H9 (cell line): ENCODE results near the gene GPAT2. TPM values are rescaled to one million over a fixed set of nuclear protein-coding genes. Genes with fewer than 3 reads are reported as not detected.
"Not testable (repeated sequence)": the region's sequence is repeated elsewhere in the genome, so short reads cannot be mapped to it uniquely, and the experiment has no call there.

ENCODE experiments used
- DNase-seq: peaks from one replicate; pipeline ENCODE4 v3.0.0-alpha.2; 2017
- H2AFZ ChIP-seq: one replicate; pipeline ENCODE4 v1.6.1; 2013; ENCODE audit warnings: mild to moderate bottlenecking, low read length, control low read depth, moderate library complexity
- H2AK5ac ChIP-seq: 2 replicates; pipeline ENCODE4 v1.6.1; 2013; ENCODE audit warnings: low read length, control low read depth, mixed read lengths; ENCODE audit not compliant: insufficient read length
- H2BK120ac ChIP-seq: one replicate; pipeline ENCODE4 v1.6.1; 2013; ENCODE audit warnings: low read depth, mild to moderate bottlenecking, low read length, control low read depth, inconsistent platforms; ENCODE audit not compliant: poor library complexity, severe bottlenecking
- H2BK12ac ChIP-seq: 2 replicates; pipeline ENCODE4 v1.6.1; 2013; ENCODE audit warnings: low read length, control low read depth, mixed read lengths, low read depth; ENCODE audit not compliant: insufficient read length
- H2BK15ac ChIP-seq: 2 replicates; pipeline ENCODE4 v1.6.1; 2013; ENCODE audit warnings: low read depth, low read length, control low read depth
- H2BK20ac ChIP-seq: one replicate; pipeline ENCODE4 v1.6.1; 2013; ENCODE audit warnings: low read depth, mild to moderate bottlenecking, low read length, control low read depth, inconsistent platforms; ENCODE audit not compliant: poor library complexity, severe bottlenecking
- H2BK5ac ChIP-seq: 2 replicates; pipeline ENCODE4 v1.6.1; 2013; ENCODE audit warnings: low read length, control low read depth, mixed read lengths; ENCODE audit not compliant: insufficient read length
- H3K14ac ChIP-seq: 2 replicates; pipeline ENCODE4 v1.6.1; 2013; ENCODE audit warnings: low read length, control low read depth; ENCODE audit not compliant: insufficient read depth
- H3K18ac ChIP-seq: 2 replicates; pipeline ENCODE4 v1.6.1; 2013; ENCODE audit warnings: low read depth, mild to moderate bottlenecking, mixed read lengths, low read length, control low read depth; ENCODE audit not compliant: insufficient read length
- H3K23ac ChIP-seq: 2 replicates; pipeline ENCODE4 v1.6.1; 2013; ENCODE audit warnings: low read length, control low read depth, mixed read lengths, low read depth; ENCODE audit not compliant: insufficient read length
- H3K23me2 ChIP-seq: 2 replicates; pipeline ENCODE4 v1.6.1; 2013; ENCODE audit warnings: low read depth, mild to moderate bottlenecking, mixed read lengths, low read length, control low read depth; ENCODE audit not compliant: insufficient read length, poor library complexity, severe bottlenecking
- H3K27ac ChIP-seq: 2 replicates; pipeline ENCODE4 v1.5.1; 2013; ENCODE audit warnings: low read length, control low read depth, mixed read lengths, low read depth; ENCODE audit not compliant: insufficient read length
- H3K27me3 ChIP-seq: 2 replicates; pipeline ENCODE4 v1.6.1; 2013; ENCODE audit warnings: low read length, control low read depth, inconsistent platforms; ENCODE audit not compliant: insufficient read depth
- H3K4ac ChIP-seq: 2 replicates; pipeline ENCODE4 v1.6.1; 2013; ENCODE audit warnings: low read depth, mild to moderate bottlenecking, control low read depth, inconsistent platforms, low read length, moderate library complexity
- H3K4me1 ChIP-seq: 2 replicates; pipeline ENCODE4 v1.6.1; 2013; ENCODE audit warnings: low read length, control low read depth, inconsistent platforms; ENCODE audit not compliant: insufficient read depth
- H3K4me2 ChIP-seq: 2 replicates; pipeline ENCODE4 v1.6.1; 2013; ENCODE audit warnings: low read length, control low read depth, mixed read lengths; ENCODE audit not compliant: insufficient read length, insufficient read depth
- H3K56ac ChIP-seq: 2 replicates; pipeline ENCODE4 v1.6.1; 2013; ENCODE audit warnings: low read depth, mild to moderate bottlenecking, mixed read lengths, low read length, control low read depth; ENCODE audit not compliant: insufficient read length
- H3K79me1 ChIP-seq: 2 replicates; pipeline ENCODE4 v1.6.1; 2013; ENCODE audit warnings: low read depth, mild to moderate bottlenecking, moderate library complexity, low read length, control low read depth, inconsistent platforms; ENCODE audit not compliant: insufficient read depth, poor library complexity, severe bottlenecking
- H3K79me2 ChIP-seq: 2 replicates; pipeline ENCODE4 v1.6.1; 2013; ENCODE audit warnings: low read length, control low read depth, inconsistent platforms; ENCODE audit not compliant: insufficient read depth
- H3K9ac ChIP-seq: 2 replicates; pipeline ENCODE4 v1.6.1; 2013; ENCODE audit warnings: low read length, control low read depth, mixed read lengths; ENCODE audit not compliant: insufficient read length; ENCODE audit errors: extremely low read depth
- H3K9me3 ChIP-seq: one replicate; pipeline ENCODE4 v1.6.1; 2013; ENCODE audit warnings: low read depth, low read length, inconsistent platforms; ENCODE audit not compliant: control insufficient read depth
- H3T11ph ChIP-seq: one replicate; pipeline ENCODE4 v1.6.1; 2013; ENCODE audit warnings: mild to moderate bottlenecking, low read length, control low read depth, inconsistent platforms
- H4K20me1 ChIP-seq: one replicate; pipeline ENCODE4 v1.6.1; 2013; ENCODE audit not compliant: control insufficient read depth, insufficient read length, insufficient read depth
- H4K5ac ChIP-seq: 2 replicates; pipeline ENCODE4 v1.6.1; 2013; ENCODE audit warnings: low read depth, mild to moderate bottlenecking, mixed read lengths, low read length, control low read depth; ENCODE audit not compliant: insufficient read length
- H4K8ac ChIP-seq: replicated peaks from 2 replicates; pipeline ENCODE4 v1.6.1; 2013; ENCODE audit warnings: low read length, control low read depth, mixed read lengths, low read depth; ENCODE audit not compliant: insufficient read length
- H4K91ac ChIP-seq: 2 replicates; pipeline ENCODE4 v1.6.1; 2013; ENCODE audit warnings: low read depth, mild to moderate bottlenecking, moderate library complexity, mixed read lengths, low read length, control low read depth; ENCODE audit not compliant: insufficient read length
- H3K27ac Mint-ChIP-seq, 3 experiments: 2 replicates in 2 of 3; 3 replicates in 1 of 3; pipeline ENCODE4 v1.8.0; 2020 to 2021; ENCODE audit warnings: mixed read lengths in 3 of 3, mild to moderate bottlenecking in 1 of 3, moderate library complexity in 1 of 3
- H3K27me3 Mint-ChIP-seq: 2 replicates; pipeline ENCODE4 v1.8.0; 2021; ENCODE audit warnings: low read depth, mild to moderate bottlenecking, moderate library complexity, mixed read lengths
- H3K36me3 Mint-ChIP-seq, 3 experiments: 2 replicates in 2 of 3; 3 replicates in 1 of 3; pipeline ENCODE4 v1.8.0; 2020 to 2021; ENCODE audit warnings: low read depth in 3 of 3, mixed read lengths in 3 of 3; ENCODE audit not compliant: insufficient read depth in 1 of 3
- H3K4me1 Mint-ChIP-seq, 2 experiments: 2 replicates each; pipeline ENCODE4 v1.8.0; 2020; ENCODE audit warnings: mixed read lengths in 2 of 2
- H3K4me3 Mint-ChIP-seq, 2 experiments: 2 replicates in 1 of 2; 3 replicates in 1 of 2; pipeline ENCODE4 v1.8.0; 2020 to 2021; ENCODE audit warnings: mild to moderate bottlenecking in 2 of 2, mixed read lengths in 2 of 2, moderate library complexity in 1 of 2
- H3K9me3 Mint-ChIP-seq, 2 experiments: 2 replicates in 1 of 2; 3 replicates in 1 of 2; pipeline ENCODE4 v1.8.0; 2020; ENCODE audit warnings: mild to moderate bottlenecking in 2 of 2, mixed read lengths in 2 of 2, moderate library complexity in 1 of 2
- CTCF ChIP-seq: fragments of 200-600 bp; sonication (generic); conservative IDR thresholded peaks from 3 replicates; pipeline ENCODE4 v1.8.0; 2021; ENCODE audit warnings: antibody characterized with exemption, mild to moderate bottlenecking
- WGBS: extraction: QIAGEN DNeasy Blood & Tissue Kit; methylation state at CpG from one replicate; pipeline ENCODE4 v1.1.7; 2013; ENCODE audit warnings: missing lambda C conversion rate, low lambda C conversion rate, mixed read lengths; ENCODE audit not compliant: insufficient read length; ENCODE audit errors: extremely low coverage; 5-methylcytosine and 5-hydroxymethylcytosine counted together
- total RNA-seq: library from RNA; stranded (reverse); gene quantifications from 2 replicates; pipeline ENCODE4 v1.2.1, GENCODE V29; 2021

The GPAT2 gene
- total RNA-seq, 1 experiment from 2014 or later: 0.17 TPM

- not testable (repeated sequence) for H3K27ac ChIP-seq, H3K56ac ChIP-seq, H3K27ac Mint-ChIP-seq, H3K36me3 Mint-ChIP-seq, H3K14ac ChIP-seq, H3K79me2 ChIP-seq, H3K9me3 Mint-ChIP-seq, H2BK15ac ChIP-seq, H2BK120ac ChIP-seq, H3K9me3 ChIP-seq, H4K5ac ChIP-seq, H4K91ac ChIP-seq, H3K4me1 ChIP-seq, H3K23me2 ChIP-seq, H3K4ac ChIP-seq, H3K27me3 Mint-ChIP-seq, H3K4me2 ChIP-seq, H3K18ac ChIP-seq, H3K4me1 Mint-ChIP-seq, H2BK5ac ChIP-seq, H3T11ph ChIP-seq, H4K20me1 ChIP-seq, H3K79me1 ChIP-seq, H2AFZ ChIP-seq, H3K4me3 Mint-ChIP-seq, H2BK12ac ChIP-seq, H2BK20ac ChIP-seq, H4K8ac ChIP-seq, H2AK5ac ChIP-seq, H3K9ac ChIP-seq, H3K27me3 ChIP-seq, H3K23ac ChIP-seq
- WGBS: no CpG with 5 or more reads among the region's 19 CpGs
- peak; percentile 91 for TF ChIP-seq CTCF
- peak; percentile 87 for DNase-seq
Observed at GRCh38 chr2:96022701-96023447, 11.8 kb downstream of the GPAT2 start.

- not testable (repeated sequence) for H2BK15ac ChIP-seq, H2BK120ac ChIP-seq, H4K20me1 ChIP-seq, H3K27ac Mint-ChIP-seq, H3K4me3 Mint-ChIP-seq, H3K36me3 Mint-ChIP-seq, H3K9me3 Mint-ChIP-seq, H2BK5ac ChIP-seq, H3T11ph ChIP-seq, H2BK12ac ChIP-seq, H4K5ac ChIP-seq, H3K23me2 ChIP-seq, H4K91ac ChIP-seq, H3K27ac ChIP-seq, H2AFZ ChIP-seq, H3K27me3 ChIP-seq, H3K56ac ChIP-seq, H3K9ac ChIP-seq, H3K79me1 ChIP-seq, H2AK5ac ChIP-seq, H3K14ac ChIP-seq, H3K18ac ChIP-seq, H3K23ac ChIP-seq, H2BK20ac ChIP-seq, H4K8ac ChIP-seq, H3K79me2 ChIP-seq, H3K4ac ChIP-seq, H3K4me1 Mint-ChIP-seq, H3K9me3 ChIP-seq, H3K27me3 Mint-ChIP-seq, H3K4me2 ChIP-seq, H3K4me1 ChIP-seq
- WGBS: no CpG with 5 or more reads among the region's 7 CpGs
- DNase-seq: peak; percentile 4
Observed at GRCh38 chr2:96022126-96022525, 12.6 kb downstream of the GPAT2 start.
